Thoracic aorta (tissue), 2 donors: ENCODE results near the gene SLC18A3. TPM values are rescaled to one million over a fixed set of nuclear protein-coding genes. Genes with fewer than 3 reads are reported as not detected.

ENCODE experiments used
- ATAC-seq: fragments of 150-250 bp; one replicate; pipeline ENCODE4 v1.8.0; 2017; ENCODE audit warnings: low read depth; ENCODE audit not compliant: insufficient number of reproducible peaks, low FRiP score
- DNase-seq: peaks from one replicate; pipeline ENCODE4 v3.0.0-alpha.2; 2020; ENCODE audit warnings: low spot score
- H3K27ac ChIP-seq, 2 donors: fragments of 200-600 bp; sonication (generic); 1 replicate in 1 of 2; 2 replicates in 1 of 2; pipeline ENCODE4 v1.5.1; 2016; ENCODE audit warnings: mild to moderate bottlenecking in 2 of 2, moderate library complexity in 2 of 2
- H3K27me3 ChIP-seq: fragments of 200-600 bp; sonication (generic); replicated peaks from 2 replicates; pipeline ENCODE4 v1.6.0; 2016; ENCODE audit warnings: mild to moderate bottlenecking; ENCODE audit not compliant: insufficient read depth
- H3K36me3 ChIP-seq: fragments of 200-600 bp; sonication (generic); one replicate; pipeline ENCODE4 v1.5.1; 2016
- H3K4me1 ChIP-seq, 2 donors: fragments of 200-600 bp; sonication (generic); 1 replicate in 1 of 2; 2 replicates in 1 of 2; pipeline versions ENCODE4 v1.5.1 to v1.6.0; 2016; ENCODE audit warnings: low read depth in 2 of 2, mild to moderate bottlenecking in 1 of 2; ENCODE audit not compliant: control insufficient read depth in 1 of 2
- H3K4me3 ChIP-seq: fragments of 200-600 bp; sonication (generic); 2 replicates; pipeline ENCODE4 v1.5.1; 2016; ENCODE audit warnings: mild to moderate bottlenecking
- H3K9me3 ChIP-seq: fragments of 200-600 bp; sonication (generic); 2 replicates; pipeline ENCODE4 v1.5.1; 2016
- total RNA-seq, 2 donors: library from RNA; depleted of rRNA; stranded (reverse); fragments of >200 nt; gene quantifications; one replicate each; pipeline versions ENCODE4 v1.1.0 to v1.2.3, GENCODE V29; 2016
- TF ChIP-seq, protein P1 (sequence below): fragments of 200-600 bp; sonication (generic); IDR thresholded peaks from one replicate; pipeline ENCODE4 v1.5.1; 2019; ENCODE audit warnings: antibody characterized with exemption

The SLC18A3 gene
- total RNA-seq, 2 donors from 2014 or later, result not detected

DNA sequence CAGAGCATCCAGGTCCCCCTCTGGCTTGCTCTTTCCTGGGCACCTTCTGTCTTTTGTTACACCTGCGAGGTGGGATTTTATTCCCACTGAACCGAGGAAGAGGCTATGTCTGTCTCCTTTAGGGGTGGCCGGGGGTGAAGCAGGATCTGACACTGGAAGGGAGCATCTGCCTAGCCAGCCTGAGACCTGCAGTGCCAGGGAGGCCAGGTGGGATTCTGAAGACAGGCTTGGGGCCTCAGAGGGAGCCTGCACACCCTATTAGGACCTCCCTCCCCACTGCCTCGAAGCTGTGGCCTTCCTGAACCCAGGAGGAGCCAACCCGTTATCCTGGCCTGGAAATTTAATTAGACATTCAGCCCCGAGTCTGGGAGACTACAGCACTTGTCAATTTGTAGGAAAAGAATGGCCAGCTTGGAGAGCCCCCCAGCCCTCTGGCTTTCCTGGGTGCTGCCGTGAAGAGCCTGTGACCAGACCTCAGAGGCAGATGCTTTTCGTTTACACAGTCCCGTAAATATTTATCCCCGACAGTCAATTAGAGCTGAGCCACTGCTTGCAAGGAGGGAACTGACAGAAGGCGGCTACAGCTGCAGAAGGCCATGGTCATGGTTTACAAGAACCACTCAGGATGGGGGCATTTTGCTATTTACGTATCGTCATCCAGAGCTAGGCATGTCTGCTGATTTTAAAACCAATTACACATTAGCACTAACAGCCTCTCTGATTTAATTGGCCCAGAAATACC, 23.4 kb downstream of the SLC18A3 start:
- DNase-seq (no peak), ATAC-seq (no peak)
- H3K27ac ChIP-seq, result no peak overlapping the region
- no peaks in the 10 kb centered on the region for H3K9me3 ChIP-seq
- H3K4me3 ChIP-seq, result no peak overlapping the region
- TF ChIP-seq, protein P1, sequence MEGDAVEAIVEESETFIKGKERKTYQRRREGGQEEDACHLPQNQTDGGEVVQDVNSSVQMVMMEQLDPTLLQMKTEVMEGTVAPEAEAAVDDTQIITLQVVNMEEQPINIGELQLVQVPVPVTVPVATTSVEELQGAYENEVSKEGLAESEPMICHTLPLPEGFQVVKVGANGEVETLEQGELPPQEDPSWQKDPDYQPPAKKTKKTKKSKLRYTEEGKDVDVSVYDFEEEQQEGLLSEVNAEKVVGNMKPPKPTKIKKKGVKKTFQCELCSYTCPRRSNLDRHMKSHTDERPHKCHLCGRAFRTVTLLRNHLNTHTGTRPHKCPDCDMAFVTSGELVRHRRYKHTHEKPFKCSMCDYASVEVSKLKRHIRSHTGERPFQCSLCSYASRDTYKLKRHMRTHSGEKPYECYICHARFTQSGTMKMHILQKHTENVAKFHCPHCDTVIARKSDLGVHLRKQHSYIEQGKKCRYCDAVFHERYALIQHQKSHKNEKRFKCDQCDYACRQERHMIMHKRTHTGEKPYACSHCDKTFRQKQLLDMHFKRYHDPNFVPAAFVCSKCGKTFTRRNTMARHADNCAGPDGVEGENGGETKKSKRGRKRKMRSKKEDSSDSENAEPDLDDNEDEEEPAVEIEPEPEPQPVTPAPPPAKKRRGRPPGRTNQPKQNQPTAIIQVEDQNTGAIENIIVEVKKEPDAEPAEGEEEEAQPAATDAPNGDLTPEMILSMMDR, result no peak
- no peaks in the 10 kb centered on the region for H3K36me3 ChIP-seq
- H3K4me1 ChIP-seq, result no peaks in the 10 kb centered on the region
- no peaks in the 10 kb centered on the region for H3K27me3 ChIP-seq

- H3K27me3 ChIP-seq, result no peaks in the 10 kb centered on the region
- no peaks in the 10 kb centered on the region for H3K4me1 ChIP-seq
- DNase-seq (no peak), ATAC-seq (no peak)
- no peaks in the 10 kb centered on the region for H3K9me3 ChIP-seq
- no peak overlapping the region for H3K27ac ChIP-seq
- no peak overlapping the region for H3K4me3 ChIP-seq
- no peaks in the 10 kb centered on the region for H3K36me3 ChIP-seq
- TF ChIP-seq, protein P1, result no peak
Measured at GRCh38 chr10:49634069-49634660, 24.1 kb downstream of the SLC18A3 start.

DNA sequence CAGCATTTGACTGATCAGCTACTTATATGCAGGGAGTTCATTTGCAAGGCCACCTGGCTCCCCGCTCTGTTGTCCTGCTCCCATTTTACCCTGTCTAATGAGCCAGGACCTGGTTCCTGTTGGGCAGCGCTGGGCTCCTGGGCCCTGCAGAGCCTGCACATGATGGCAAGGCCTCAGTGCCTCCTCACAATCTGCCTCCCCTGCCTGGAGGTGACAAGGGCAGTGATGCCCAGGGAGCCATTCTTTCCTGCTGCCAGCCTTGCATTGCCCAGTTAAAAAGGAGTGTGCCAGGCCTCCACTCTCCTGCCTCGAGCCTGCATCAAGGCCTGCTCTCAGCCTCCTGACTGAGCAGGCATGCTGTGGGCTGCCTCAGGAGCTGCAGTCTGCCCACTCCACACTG, 32.2 kb downstream of the SLC18A3 start:
- peaks cover 3% of the 10 kb centered on the region for H3K27me3 ChIP-seq
- H3K9me3 ChIP-seq, result no peaks in the 10 kb centered on the region
- ATAC-seq, result no peak
- no peaks in the 10 kb centered on the region for H3K4me1 ChIP-seq
- TF ChIP-seq, protein P1, result no peak
- no peak for DNase-seq
- no peaks in the 10 kb centered on the region for H3K36me3 ChIP-seq
- H3K27ac ChIP-seq, result no peak overlapping the region
- no peak overlapping the region for H3K4me3 ChIP-seq

DNA sequence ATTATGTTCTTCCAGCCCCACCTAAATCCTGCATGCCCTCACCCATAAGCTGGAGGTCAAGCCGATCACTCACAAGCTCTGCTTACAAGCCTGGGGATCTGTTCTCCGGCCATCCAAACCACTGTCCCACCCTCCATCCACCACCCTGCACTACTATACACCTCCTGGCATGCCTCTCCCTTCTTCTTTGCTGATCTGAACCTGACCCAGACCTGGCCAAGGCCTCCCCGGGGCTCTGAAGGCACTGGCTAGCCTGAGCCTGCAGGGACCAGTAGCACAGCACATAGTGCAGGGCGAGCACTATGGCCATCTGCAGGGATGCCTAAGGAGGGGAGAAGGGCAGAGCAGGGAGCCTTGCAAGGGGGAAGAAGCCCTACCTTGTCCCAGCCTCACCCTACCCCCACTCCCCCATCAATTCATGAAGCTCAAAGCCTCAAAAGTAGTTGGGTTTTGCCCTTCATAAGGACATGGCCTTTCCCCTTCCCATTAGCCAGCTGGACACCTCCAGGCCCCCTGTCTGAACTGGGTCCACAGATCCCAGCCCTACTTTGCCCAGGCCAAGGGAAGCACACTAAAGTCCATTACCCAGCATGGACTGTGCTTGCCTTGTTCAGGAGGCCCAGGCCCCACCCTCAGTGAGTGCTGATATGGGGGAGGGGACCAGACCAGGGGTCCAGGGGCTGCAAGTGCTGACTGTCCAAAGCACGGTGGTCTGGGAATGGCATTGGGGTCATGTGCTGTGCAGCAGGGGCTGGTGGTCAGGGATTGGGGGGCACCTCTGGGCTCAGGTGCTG, 33.3 kb downstream of the SLC18A3 start:
- Histone ChIP-seq H3K4me3 (no peak overlapping the region), H3K27me3 (peaks cover 3% of the 10 kb centered on the region), H3K9me3 (no peaks in the 10 kb centered on the region), H3K4me1 (no peaks in the 10 kb centered on the region), H3K27ac (no peak overlapping the region), H3K36me3 (no peaks in the 10 kb centered on the region)
- DNase-seq (no peak), ATAC-seq (no peak)
- TF ChIP-seq, protein P1, result no peak

- TF ChIP-seq, protein P1, result no peak
- Histone ChIP-seq H3K4me1 (no peaks in the 10 kb centered on the region), H3K27me3 (peaks cover 3% of the 10 kb centered on the region), H3K36me3 (no peaks in the 10 kb centered on the region), H3K4me3 (no peak overlapping the region), H3K9me3 (no peaks in the 10 kb centered on the region), H3K27ac (no peak overlapping the region)
- ATAC-seq, result no peak
- no peak for DNase-seq
Measured at GRCh38 chr10:49644035-49644646, 34.0 kb downstream of the SLC18A3 start.
